GM19452 (cell line): ENCODE data around the gene LDB2.

Source experiments
- ATAC-seq: cut with Tn5 transposase; IDR thresholded peaks from one replicate; pipeline ENCODE4 v1.9.1; 2021; ENCODE audit not compliant: unreplicated experiment

Gene LDB2

GRCh38 chr4:16607241-16608066 lies 291.0 kb downstream of the LDB2 start:
- no peak for ATAC-seq

- no peak for ATAC-seq
These were observed 291.8 kb downstream of the LDB2 start for GRCh38 chr4:16606691-16607090.

- ATAC-seq = no peak
These were observed 295.3 kb downstream of the LDB2 start for GRCh38 chr4:16603178-16603577.

GRCh38 chr4:16598597-16599206 lies 299.7 kb downstream of the LDB2 start:
- no peak for ATAC-seq

- no peak for ATAC-seq
These were observed 300.4 kb downstream of the LDB2 start for GRCh38 chr4:16597845-16598596.

- no peak for ATAC-seq
These were observed 301.0 kb downstream of the LDB2 start for GRCh38 chr4:16597443-16597842.

GRCh38 chr4:16596267-16596666 lies 302.2 kb downstream of the LDB2 start:
- ATAC-seq = no peak

- ATAC-seq = no peak
These were observed 304.3 kb downstream of the LDB2 start for GRCh38 chr4:16594128-16594527.

GRCh38 chr4:16593386-16593785 lies 305.1 kb downstream of the LDB2 start:
- ATAC-seq = no peak

- ATAC-seq = no peak
These were observed 307.1 kb downstream of the LDB2 start for GRCh38 chr4:16591272-16591826.

GRCh38 chr4:16590797-16591196 lies 307.6 kb downstream of the LDB2 start:
- ATAC-seq = no peak

GRCh38 chr4:16588651-16589050 lies 309.8 kb downstream of the LDB2 start:
- ATAC-seq = no peak

- no peak for ATAC-seq
These were observed 310.3 kb downstream of the LDB2 start for GRCh38 chr4:16588149-16588548.

GRCh38 chr4:16585053-16585452 lies 313.4 kb downstream of the LDB2 start:
- no peak for ATAC-seq

- no peak for ATAC-seq
These were observed 314.7 kb downstream of the LDB2 start for GRCh38 chr4:16583764-16584163.

GRCh38 chr4:16582526-16582925 lies 315.9 kb downstream of the LDB2 start:
- ATAC-seq = no peak

- no peak for ATAC-seq
These were observed 316.4 kb downstream of the LDB2 start for GRCh38 chr4:16582036-16582435.

- ATAC-seq = no peak
These were observed 317.3 kb downstream of the LDB2 start for GRCh38 chr4:16581117-16581516.

GRCh38 chr4:16580514-16580913 lies 317.9 kb downstream of the LDB2 start:
- no peak for ATAC-seq

- ATAC-seq = no peak
These were observed 318.6 kb downstream of the LDB2 start for GRCh38 chr4:16579866-16580265.

- no peak for ATAC-seq
These were observed 321.3 kb downstream of the LDB2 start for GRCh38 chr4:16577177-16577576.

GRCh38 chr4:16574981-16575380 lies 323.5 kb downstream of the LDB2 start:
- ATAC-seq = no peak
